HepG2 (cell line): ENCODE results near the gene WNK2. TPM values are rescaled to one million over a fixed set of nuclear protein-coding genes. Genes with fewer than 3 reads are reported as not detected.

ENCODE experiments used
- ATAC-seq: fragments of 200-7000 bp; cut with Tn5 transposase; 3 replicates; pipeline ENCODE4 v1.9.1; 2020; ENCODE audit warnings: mild to moderate bottlenecking, moderate library complexity
- BruUV-seq: library from RNA; stranded (reverse); fragments of 400-500 nt; replicated peaks from 2 replicates; lab custom pipeline; 2021; lab: Mats Ljungman, UMichigan
- CTCF ChIA-PET: fragments of 300-600 bp; formaldehyde crosslinking; extraction: SDS; loops from one replicate; lab custom pipeline; 2021; ENCODE audit warnings: low total read pairs, inconsistent platforms, low intra/inter-chr PET ratio; lab: Yijun Ruan, JAX
- POLR2A ChIA-PET: fragments of 350-600 bp; sonication (Branson Sonifier 250); formaldehyde crosslinking; loops from one replicate; lab custom pipeline; 2020; ENCODE audit warnings: antibody characterized with exemption, inconsistent platforms; lab: Yijun Ruan, JAX
- DNase-seq: peaks from one replicate; pipeline ENCODE4 v3.0.0-alpha.2; 2015; ENCODE audit warnings: low spot score
- FAIRE-seq: peaks from 3 replicates; lab custom pipeline; 2011; peaks lifted over from hg19 to GRCh38; lab: Jason Lieb, UNC
- H2AFZ ChIP-seq: one replicate; pipeline ENCODE4 v1.6.1; 2011; ENCODE audit warnings: low read length, inconsistent platforms
- H3K27ac ChIP-seq: fragments of 300-600 bp; 3 replicates; pipeline ENCODE4 v1.8.0; 2011; ENCODE audit warnings: mixed run types, mild to moderate bottlenecking, mixed read lengths, low read length, inconsistent platforms; ENCODE audit not compliant: insufficient read depth; ENCODE audit errors: extremely low read length
- H3K27me3 ChIP-seq, 2 experiments: fragments of 200-600 bp in 1 of 2; 2 replicates in 1 of 2; 3 replicates in 1 of 2; pipeline versions ENCODE4 v1.6.0 to v1.8.0; 2011; ENCODE audit warnings: low read length in 2 of 2, mild to moderate bottlenecking in 2 of 2, moderate library complexity in 2 of 2, inconsistent platforms in 1 of 2; ENCODE audit not compliant: insufficient read depth in 2 of 2, control insufficient read depth in 1 of 2
- H3K36me3 ChIP-seq, 2 experiments: fragments of 200-600 bp in 1 of 2; replicated peaks in 1 of 2; 2 replicates in 1 of 2; 3 replicates in 1 of 2; pipeline versions ENCODE4 v1.5.1 to v1.8.0; 2011; ENCODE audit warnings: low read length in 2 of 2, inconsistent platforms in 1 of 2; ENCODE audit not compliant: insufficient read depth in 2 of 2, control insufficient read depth in 1 of 2
- H3K4me1 ChIP-seq: 2 replicates; pipeline ENCODE4 v1.5.1; 2012; ENCODE audit warnings: low read length, inconsistent platforms; ENCODE audit not compliant: insufficient read depth
- H3K4me2 ChIP-seq: 2 replicates; pipeline ENCODE4 v1.6.0; 2011; ENCODE audit warnings: low read depth, low read length, inconsistent platforms
- H3K4me3 ChIP-seq, 3 experiments: fragments of 200-600 bp in 1 of 3; sonication (generic), shearing (Covaris generic) in 1 of 3; replicated peaks in 1 of 3; 2 replicates each; pipeline ENCODE4 v1.5.1; 2011 to 2016; ENCODE audit warnings: low read length in 3 of 3, inconsistent platforms in 2 of 3, low read depth in 2 of 3, mild to moderate bottlenecking in 2 of 3, control low read depth in 1 of 3, mixed read lengths in 1 of 3; ENCODE audit not compliant: insufficient read depth in 1 of 3
- H3K79me2 ChIP-seq: one replicate; pipeline ENCODE4 v1.6.1; 2011; ENCODE audit warnings: low read length, inconsistent platforms; ENCODE audit not compliant: insufficient read depth
- H3K9ac ChIP-seq: 2 replicates; pipeline ENCODE4 v1.6.0; 2011; ENCODE audit warnings: mild to moderate bottlenecking, low read depth, low read length, inconsistent platforms; ENCODE audit not compliant: insufficient read depth
- H3K9me3 ChIP-seq: 2 replicates; pipeline ENCODE4 v1.5.1; 2012; ENCODE audit warnings: mild to moderate bottlenecking, low read length
- H4K20me1 ChIP-seq: 2 replicates; pipeline ENCODE4 v1.6.0; 2011; ENCODE audit warnings: inconsistent platforms, mild to moderate bottlenecking, low read length, moderate library complexity; ENCODE audit not compliant: insufficient read depth
- FOXK2 ChIP-seq: fragments of 450-650 bp; IDR thresholded peaks from 2 replicates; pipeline ENCODE4 v1.6.1; 2016
- KDM6A ChIP-seq: IDR thresholded peaks from 2 replicates; pipeline ENCODE4 v1.6.1; 2016; ENCODE audit warnings: low read depth
- SALL1 ChIP-seq: sonication (generic); formaldehyde crosslinking; IDR thresholded peaks from 2 replicates; pipeline ENCODE4 v1.8.0; 2022; ENCODE audit warnings: mild to moderate bottlenecking, missing genetic modification reagents
- ZBTB7B ChIP-seq: sonication (generic); formaldehyde crosslinking; IDR thresholded peaks from 2 replicates; pipeline ENCODE4 v1.4.0; 2020; ENCODE audit warnings: missing genetic modification reagents
- ZNF260 ChIP-seq: sonication (generic); formaldehyde crosslinking; IDR thresholded peaks from 2 replicates; pipeline ENCODE4 v1.4.0; 2020; ENCODE audit warnings: missing genetic modification reagents, low read depth, mild to moderate bottlenecking, borderline replicate concordance
- ZNF567 ChIP-seq: sonication (generic); formaldehyde crosslinking; IDR thresholded peaks from 2 replicates; pipeline ENCODE4 v1.8.1; 2023; ENCODE audit warnings: mild to moderate bottlenecking, missing genetic modification reagents, borderline replicate concordance
- ZNF691 ChIP-seq: sonication (generic); formaldehyde crosslinking; IDR thresholded peaks from 2 replicates; pipeline ENCODE4 v1.4.0; 2020; ENCODE audit warnings: missing genetic modification reagents, low read depth, mild to moderate bottlenecking, borderline replicate concordance
- ZNF782 ChIP-seq: sonication (generic); formaldehyde crosslinking; IDR thresholded peaks from 2 replicates; pipeline ENCODE4 v1.4.0; 2020; ENCODE audit warnings: missing genetic modification reagents, mild to moderate bottlenecking, borderline replicate concordance
- ZSCAN31 ChIP-seq: sonication (generic); formaldehyde crosslinking; IDR thresholded peaks from 2 replicates; pipeline ENCODE4 v1.5.0; 2020; ENCODE audit warnings: low read depth, mild to moderate bottlenecking, missing genetic modification reagents
- WGBS: methylation state at CpG from one replicate; pipeline ENCODE4 v1.1.6; 2017; ENCODE audit warnings: low lambda C conversion rate; 5-methylcytosine and 5-hydroxymethylcytosine counted together
- in situ Hi-C: cut with HindIII; loops from 2 replicates; pipeline ENCODE4 v1.10.0; 2017; ENCODE audit warnings: low pct_unique_long_range_greater_than_20kb; ENCODE audit not compliant: extremely low pct_ligation_motif_present
- intact Hi-C: fragments of 100-400 bp; cut with micrococcal nuclease; formaldehyde crosslinking; loops from one replicate; pipeline ENCODE4 v1.10.0; 2022; ENCODE audit not compliant: unreplicated experiment
- polyA plus RNA-seq, 8 experiments: library from polyadenylated mRNA; depleted of rRNA in 3 of 8; stranded (reverse) in 7 of 8; unstranded in 1 of 8; fragments of >200 nt; fragmentation: Illumina TruSeq in 4 of 8; extraction: Trizol in 4 of 8; gene quantifications; 2 replicates each; pipeline versions ENCODE4 v1.2.1 to v1.2.3, GENCODE V29; 2011 to 2016; ENCODE audit warnings: low read depth in 4 of 8, missing spikeins in 1 of 8, mixed read lengths in 1 of 8; ENCODE audit not compliant: insufficient read depth in 1 of 8
- total RNA-seq, 5 experiments: library from RNA; depleted of rRNA; stranded (reverse); fragments of >200 nt; fragmentation: Illumina TruSeq; extraction: Trizol; gene quantifications; 2 replicates each; pipeline ENCODE4 v1.2.3, GENCODE V29; 2016; ENCODE audit warnings: low read depth in 1 of 5
- TF ChIP-seq, protein P1 (sequence below): IDR thresholded peaks from 2 replicates; pipeline ENCODE4 v1.6.1; 2016
- TF ChIP-seq, protein P2 (sequence below): sonication (generic); formaldehyde crosslinking; IDR thresholded peaks from 2 replicates; pipeline ENCODE4 v1.5.1; 2020; ENCODE audit warnings: mild to moderate bottlenecking, missing genetic modification reagents, moderate library complexity
- TF ChIP-seq, protein P3 (sequence below): sonication (generic); formaldehyde crosslinking; conservative IDR thresholded peaks from 2 replicates; pipeline ENCODE4 v1.8.0; 2022; ENCODE audit warnings: low read depth, missing genetic modification reagents

Gene WNK2
- total and polyA plus RNA-seq, 2 of the 13 experiments (the other 11 are each of a cell fraction or from before 2014, with no cell fraction given), result 10.5 to 12.0 TPM

- TF ChIP-seq ZNF260 (CRISPR knock-in tag) (no peak), FOXK2 (no peak), ZNF567 (CRISPR knock-in tag) (no peak), ZNF782 (no peak), ZBTB7B (CRISPR knock-in tag) (no peak), KDM6A (CRISPR knock-in tag) (no peak)
- TF ChIP-seq, protein P1, sequence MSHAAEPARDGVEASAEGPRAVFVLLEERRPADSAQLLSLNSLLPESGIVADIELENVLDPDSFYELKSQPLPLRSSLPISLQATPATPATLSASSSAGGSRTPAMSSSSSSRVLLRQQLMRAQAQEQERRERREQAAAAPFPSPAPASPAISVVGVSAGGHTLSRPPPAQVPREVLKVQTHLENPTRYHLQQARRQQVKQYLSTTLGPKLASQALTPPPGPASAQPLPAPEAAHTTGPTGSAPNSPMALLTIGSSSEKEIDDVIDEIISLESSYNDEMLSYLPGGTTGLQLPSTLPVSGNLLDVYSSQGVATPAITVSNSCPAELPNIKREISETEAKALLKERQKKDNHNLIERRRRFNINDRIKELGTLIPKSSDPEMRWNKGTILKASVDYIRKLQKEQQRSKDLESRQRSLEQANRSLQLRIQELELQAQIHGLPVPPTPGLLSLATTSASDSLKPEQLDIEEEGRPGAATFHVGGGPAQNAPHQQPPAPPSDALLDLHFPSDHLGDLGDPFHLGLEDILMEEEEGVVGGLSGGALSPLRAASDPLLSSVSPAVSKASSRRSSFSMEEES (CRISPR knock-in tag), result no peak
- TF ChIP-seq, all 625 proteins: peak for 6
Observed at GRCh38 chr9:93139365-93140182, 44.4 kb upstream of the WNK2 start (continued).

GRCh38 chr9:93141771-93142483, 42.0 kb upstream of the WNK2 start:
- intact Hi-C loops, result loop anchor here (5.0 kb wide), 1 partner anchor 35 kb away; no protein-coding TSS in a partner anchor
- WGBS, result 10% methylated on average over 2 of the region's 8 CpGs
- H3K27me3 ChIP-seq, result peaks cover under 1 to 3% of the 10 kb centered on the region in 2 experiments; a peak in 1 of 5 replicates
- DNase-seq (no peak), FAIRE-seq (no peak)
- peak overlapping the region in 1 of 3 experiments; percentile 18; a peak in 1 of 6 replicates for H3K4me3 ChIP-seq
- no peaks in the 10 kb centered on the region for H3K9me3 ChIP-seq
- TF ChIP-seq, protein P2, sequence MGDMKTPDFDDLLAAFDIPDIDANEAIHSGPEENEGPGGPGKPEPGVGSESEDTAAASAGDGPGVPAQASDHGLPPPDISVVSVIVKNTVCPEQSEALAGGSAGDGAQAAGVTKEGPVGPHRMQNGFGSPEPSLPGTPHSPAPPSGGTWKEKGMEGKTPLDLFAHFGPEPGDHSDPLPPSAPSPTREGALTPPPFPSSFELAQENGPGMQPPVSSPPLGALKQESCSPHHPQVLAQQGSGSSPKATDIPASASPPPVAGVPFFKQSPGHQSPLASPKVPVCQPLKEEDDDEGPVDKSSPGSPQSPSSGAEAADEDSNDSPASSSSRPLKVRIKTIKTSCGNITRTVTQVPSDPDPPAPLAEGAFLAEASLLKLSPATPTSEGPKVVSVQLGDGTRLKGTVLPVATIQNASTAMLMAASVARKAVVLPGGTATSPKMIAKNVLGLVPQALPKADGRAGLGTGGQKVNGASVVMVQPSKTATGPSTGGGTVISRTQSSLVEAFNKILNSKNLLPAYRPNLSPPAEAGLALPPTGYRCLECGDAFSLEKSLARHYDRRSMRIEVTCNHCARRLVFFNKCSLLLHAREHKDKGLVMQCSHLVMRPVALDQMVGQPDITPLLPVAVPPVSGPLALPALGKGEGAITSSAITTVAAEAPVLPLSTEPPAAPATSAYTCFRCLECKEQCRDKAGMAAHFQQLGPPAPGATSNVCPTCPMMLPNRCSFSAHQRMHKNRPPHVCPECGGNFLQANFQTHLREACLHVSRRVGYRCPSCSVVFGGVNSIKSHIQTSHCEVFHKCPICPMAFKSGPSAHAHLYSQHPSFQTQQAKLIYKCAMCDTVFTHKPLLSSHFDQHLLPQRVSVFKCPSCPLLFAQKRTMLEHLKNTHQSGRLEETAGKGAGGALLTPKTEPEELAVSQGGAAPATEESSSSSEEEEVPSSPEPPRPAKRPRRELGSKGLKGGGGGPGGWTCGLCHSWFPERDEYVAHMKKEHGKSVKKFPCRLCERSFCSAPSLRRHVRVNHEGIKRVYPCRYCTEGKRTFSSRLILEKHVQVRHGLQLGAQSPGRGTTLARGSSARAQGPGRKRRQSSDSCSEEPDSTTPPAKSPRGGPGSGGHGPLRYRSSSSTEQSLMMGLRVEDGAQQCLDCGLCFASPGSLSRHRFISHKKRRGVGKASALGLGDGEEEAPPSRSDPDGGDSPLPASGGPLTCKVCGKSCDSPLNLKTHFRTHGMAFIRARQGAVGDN (CRISPR knock-in tag), result 0 out of 2 replicates have a peak, but pooled peaks have one; percentile 15
- TF ChIP-seq, protein P3, sequence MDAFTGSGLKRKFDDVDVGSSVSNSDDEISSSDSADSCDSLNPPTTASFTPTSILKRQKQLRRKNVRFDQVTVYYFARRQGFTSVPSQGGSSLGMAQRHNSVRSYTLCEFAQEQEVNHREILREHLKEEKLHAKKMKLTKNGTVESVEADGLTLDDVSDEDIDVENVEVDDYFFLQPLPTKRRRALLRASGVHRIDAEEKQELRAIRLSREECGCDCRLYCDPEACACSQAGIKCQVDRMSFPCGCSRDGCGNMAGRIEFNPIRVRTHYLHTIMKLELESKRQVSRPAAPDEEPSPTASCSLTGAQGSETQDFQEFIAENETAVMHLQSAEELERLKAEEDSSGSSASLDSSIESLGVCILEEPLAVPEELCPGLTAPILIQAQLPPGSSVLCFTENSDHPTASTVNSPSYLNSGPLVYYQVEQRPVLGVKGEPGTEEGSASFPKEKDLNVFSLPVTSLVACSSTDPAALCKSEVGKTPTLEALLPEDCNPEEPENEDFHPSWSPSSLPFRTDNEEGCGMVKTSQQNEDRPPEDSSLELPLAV (CRISPR knock-in tag), result 0 out of 2 replicates have a peak, but pooled peaks have one; percentile 37
- TF ChIP-seq ZNF691 (CRISPR knock-in tag) (0 out of 2 replicates have a peak, but pooled peaks have one; percentile 19), ZSCAN31 (CRISPR knock-in tag) (no peak), SALL1 (CRISPR knock-in tag) (0 out of 2 replicates have a peak, but pooled peaks have one; percentile 26)
- TF ChIP-seq, all 625 proteins: peak for 4
- no peaks in the 10 kb centered on the region for H4K20me1 ChIP-seq
- H2AFZ ChIP-seq, result no peak overlapping the region
- H3K4me1 ChIP-seq, result peaks cover 67% of the 10 kb centered on the region
- peak overlapping the region; percentile 46 for H3K4me2 ChIP-seq
- no peak overlapping the region for H3K9ac ChIP-seq
- in situ Hi-C loops, result no loop called here
- no peaks in the 10 kb centered on the region for H3K79me2 ChIP-seq
- ChIA-PET CTCF (no interaction called here), POLR2A (interaction anchor here (1.0 to 3.8 kb wide), 2 partner anchors 8 to 12 kb away, joined by 3 to 34 read pairs; partner anchors contain the start of gene NINJ1)
- no peak overlapping the region for H3K27ac ChIP-seq
- H3K36me3 ChIP-seq, result no peaks in the 10 kb centered on the region
- no TSS peak for BruUV-seq
- peak; percentile 21 for ATAC-seq
